HG03103 (cell line): ENCODE data around the gene ATF3.

Source experiments
- ATAC-seq: cut with Tn5 transposase; IDR thresholded peaks from one replicate; pipeline ENCODE4 v1.9.1; 2021; ENCODE audit warnings: low read depth; ENCODE audit not compliant: unreplicated experiment

ATF3 gene

DNA sequence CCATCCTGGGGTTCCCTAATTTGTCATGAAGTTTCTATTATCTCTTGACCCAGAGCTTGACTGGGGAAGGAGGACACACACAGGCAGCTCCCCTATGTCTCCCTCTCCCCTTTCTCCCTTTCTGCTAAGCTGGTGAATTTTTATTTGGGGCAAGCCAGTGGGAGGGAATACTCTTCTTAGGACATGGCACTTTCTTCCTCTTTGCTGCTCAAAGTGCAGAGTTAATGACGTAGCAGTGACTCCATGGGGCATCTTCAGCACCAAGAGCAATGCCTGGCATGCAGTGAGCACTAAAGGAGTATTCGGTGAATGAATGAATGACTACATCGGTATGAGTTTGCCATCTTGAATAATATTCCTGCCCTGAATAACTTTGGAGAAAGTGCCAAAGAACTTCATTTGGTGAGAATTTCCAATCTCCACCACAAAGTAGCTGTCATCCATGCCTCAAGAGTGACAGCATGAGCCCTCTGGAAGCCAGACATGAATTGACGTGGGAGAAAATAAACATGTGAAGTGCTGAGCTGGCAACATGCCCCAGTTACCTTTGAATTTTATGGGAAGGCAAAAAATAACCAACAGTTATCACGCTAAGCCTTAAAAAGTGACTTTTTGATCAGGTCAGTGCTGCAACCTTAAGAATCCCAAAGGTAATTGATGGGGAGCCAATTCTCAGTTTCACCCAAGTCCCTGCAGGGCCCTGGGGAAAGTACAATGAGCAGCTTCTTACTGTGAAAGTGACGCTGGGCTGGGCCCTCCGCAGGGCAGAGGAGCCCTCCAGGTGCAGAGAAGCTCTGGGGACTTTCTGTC is 22.1 kb upstream of the ATF3 start:
- peak; percentile 94 for ATAC-seq

DNA sequence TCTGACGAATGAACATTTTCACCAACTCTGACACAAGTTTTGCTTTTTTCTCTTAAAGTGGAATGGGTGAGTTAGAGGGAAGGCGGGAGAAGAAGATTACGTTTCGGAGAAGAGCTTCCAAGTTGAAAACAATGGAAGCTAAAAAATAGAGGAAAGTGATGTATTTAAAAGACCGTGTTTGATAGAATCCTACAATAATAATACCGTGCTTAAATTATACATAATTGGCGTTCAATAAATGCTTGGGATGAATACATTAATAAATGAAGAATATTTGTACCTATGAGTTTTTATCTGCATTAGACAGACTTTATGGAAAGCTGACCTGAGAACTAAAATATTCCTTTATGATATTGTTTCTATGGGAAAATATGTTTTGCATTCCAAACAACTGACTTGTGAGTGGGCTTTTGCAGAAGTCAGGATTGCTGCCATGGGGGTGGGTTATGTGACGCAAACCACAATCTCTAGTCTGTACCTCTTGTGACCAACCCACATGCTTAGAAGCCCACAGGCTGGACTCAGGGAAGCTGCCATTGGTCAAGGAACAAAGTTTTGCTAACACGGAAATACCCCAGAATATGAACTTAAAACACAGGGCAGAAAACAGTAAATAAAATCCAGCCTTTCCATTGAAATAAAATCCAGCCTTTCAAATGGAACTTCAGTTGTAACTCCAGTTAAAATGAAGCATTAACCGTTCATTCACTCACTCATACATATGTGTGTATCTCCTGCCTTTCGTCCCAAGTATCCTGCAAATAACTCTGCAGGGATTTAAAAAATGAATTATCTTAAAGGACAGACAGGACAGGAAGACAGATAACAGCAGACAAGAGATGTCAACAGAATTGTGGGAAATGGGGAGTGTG is 21.3 kb upstream of the ATF3 start:
- ATAC-seq, result no peak

DNA sequence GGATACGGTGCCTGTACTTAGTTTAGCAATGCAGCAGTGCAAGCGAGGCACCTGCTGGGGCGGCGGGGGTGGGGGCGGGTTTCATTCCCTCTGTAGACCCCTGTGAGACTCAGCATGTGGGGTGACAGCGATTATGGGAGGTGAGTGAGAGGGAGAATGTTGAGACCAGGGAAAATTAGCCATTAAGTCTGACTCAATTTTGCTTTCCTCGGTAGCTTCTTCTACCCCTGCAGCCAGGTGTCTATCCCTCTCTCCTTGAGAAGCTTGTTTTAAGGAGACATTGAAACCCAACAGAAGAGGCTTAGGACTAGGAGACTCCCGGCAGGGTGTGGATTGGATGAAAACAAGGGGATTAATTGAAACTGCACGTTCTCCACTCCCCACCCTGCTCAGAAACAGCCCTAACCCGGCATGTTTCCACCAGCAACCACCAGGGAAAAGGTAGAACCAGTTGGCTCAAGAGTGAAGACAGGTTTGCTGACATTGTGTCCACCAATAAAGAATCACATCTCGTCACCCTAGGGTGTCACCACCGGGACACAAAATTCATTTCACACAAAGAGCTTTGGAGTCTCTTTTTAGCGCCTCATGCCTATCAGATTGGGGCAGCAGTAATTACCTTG is 20.6 kb upstream of the ATF3 start:
- no peak for ATAC-seq

DNA sequence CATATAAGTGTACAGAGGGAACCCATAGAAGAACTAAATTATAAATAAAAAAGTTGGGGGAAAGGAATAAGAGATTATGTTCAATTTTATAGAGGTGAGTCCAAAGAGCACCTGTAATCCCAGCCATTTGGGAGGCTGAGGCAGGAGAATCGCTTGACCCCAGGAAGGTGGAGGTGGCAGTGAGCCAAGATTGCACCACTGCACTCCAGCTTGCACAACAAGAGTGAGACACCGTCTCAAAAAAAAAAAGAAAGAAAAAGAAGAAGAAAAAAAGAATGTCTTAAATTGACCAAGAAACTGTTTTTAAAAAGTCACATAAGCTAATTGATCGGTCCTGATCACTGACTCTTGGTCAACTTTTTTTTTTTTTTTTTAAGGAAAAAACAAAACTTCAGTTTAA is 19.1 kb upstream of the ATF3 start:
- ATAC-seq, result no peak

DNA sequence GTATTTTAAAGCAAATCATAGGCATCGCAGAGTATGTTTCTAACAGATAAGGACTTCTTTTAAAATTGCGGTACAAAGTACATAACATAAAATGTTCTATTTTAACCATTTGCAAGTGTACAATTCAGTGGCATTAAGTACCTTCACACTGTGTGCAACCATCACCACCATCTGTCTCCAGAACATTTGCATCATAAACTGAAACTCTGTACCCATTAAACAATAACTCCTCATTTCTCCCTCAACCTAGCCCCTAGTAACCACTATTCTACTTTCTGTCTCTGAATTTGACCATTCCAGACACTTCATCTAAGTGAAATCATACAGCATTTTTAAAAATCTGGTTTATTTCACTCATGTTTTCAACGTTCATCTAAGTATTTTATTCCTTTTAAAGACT is 16.6 kb upstream of the ATF3 start:
- no peak for ATAC-seq

DNA sequence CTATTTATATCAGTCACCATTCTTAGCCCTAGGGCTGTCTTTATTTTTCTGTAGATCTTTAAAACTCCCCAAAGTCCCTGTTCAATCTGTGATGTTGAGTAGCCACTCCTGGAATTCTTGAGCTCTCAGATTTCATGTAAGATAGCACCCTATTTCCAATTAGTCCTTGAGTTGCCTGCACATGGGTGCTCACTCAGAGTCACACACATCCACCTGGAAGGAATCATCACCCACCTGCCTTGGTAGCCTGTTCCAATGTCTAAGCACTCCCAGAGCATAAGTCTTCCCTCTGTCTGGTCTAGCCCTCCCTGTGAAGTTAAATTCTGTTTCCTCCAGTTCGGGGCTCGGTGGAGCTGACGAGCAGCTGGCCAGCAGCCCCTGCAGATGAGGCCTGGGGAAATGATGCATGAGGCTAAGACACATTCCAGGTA is 14.7 kb upstream of the ATF3 start:
- ATAC-seq, result no peak

DNA sequence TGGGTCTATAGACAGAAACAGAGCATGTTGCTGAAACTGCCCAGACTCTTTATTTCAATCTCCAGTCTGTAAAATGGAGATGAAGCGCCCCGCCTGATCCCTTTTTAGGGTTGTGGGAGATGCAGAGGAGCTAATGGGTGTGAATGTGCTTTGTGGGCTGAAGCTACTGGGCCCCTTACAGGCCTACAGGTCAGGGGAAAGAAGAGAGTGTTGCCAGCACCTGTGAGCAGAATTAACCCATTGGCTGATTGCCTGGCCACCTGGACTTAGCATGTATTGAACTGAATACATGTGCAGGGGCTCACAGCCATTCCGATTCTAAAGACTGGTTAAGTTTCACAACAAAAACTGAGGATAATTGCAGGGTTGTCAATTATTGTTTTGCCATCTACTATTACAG is 13.9 kb upstream of the ATF3 start:
- ATAC-seq, result no peak

DNA sequence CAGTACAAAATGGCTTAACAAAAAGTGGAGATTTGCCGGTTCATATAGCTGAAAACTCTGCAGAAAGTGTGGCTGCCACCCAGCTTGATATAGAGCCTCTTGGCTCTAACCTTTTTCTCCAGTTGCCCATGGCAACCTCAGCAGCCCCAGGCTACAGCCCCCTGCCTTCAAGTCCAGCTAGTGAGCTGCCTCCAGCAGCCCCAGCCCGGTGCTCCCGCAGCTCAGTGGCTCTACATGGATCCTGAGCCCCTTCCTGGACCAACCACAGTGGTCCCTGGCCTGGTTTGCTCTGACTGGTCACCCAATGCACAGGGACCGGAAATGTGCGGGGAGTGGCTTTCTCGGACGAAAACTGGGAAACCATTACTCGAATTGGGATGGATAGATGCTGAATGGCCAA is 13.3 kb upstream of the ATF3 start:
- no peak for ATAC-seq

DNA sequence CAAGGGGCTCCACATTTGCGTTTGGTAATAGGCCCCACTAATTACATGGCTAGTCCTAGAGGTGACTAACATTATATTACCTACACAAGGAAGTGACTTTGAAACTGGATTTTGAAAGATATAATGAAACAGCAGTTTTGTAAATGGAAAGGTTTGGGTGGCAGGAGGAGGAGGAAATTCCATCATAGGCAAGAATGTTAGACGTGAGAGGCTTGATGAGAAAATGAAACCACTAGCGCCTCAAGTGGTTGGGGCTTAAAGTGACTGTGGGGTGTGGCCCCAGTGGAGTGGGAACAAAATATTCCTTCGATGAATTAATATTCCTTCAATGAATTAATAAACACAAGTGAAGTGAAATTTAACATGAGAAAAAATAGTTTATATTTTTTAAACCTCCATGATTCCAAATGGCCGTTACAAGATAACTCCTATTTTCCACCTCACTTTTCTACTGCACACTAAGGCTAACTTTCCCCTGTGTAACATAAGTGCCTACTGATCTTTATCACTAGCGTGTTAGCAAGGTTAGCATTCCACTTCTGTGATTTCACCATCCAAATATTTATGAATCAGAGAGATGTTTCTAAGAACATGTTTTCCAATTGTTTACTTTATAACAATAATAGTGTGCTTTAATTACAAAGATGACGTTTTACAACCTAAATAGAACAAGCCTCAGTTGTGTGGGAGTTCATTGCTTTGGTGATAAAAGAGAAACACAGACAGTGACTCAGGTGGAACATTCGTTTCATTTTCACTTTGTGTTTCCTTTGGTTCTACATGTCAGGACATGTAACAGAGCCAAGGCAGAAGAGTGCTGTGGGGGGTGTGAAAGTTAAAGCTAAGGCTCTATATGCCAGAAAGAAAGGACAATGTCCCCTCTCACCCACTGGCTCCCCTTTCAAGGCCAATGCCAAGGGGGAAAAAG is 12.5 kb upstream of the ATF3 start:
- peak; percentile 95 for ATAC-seq

DNA sequence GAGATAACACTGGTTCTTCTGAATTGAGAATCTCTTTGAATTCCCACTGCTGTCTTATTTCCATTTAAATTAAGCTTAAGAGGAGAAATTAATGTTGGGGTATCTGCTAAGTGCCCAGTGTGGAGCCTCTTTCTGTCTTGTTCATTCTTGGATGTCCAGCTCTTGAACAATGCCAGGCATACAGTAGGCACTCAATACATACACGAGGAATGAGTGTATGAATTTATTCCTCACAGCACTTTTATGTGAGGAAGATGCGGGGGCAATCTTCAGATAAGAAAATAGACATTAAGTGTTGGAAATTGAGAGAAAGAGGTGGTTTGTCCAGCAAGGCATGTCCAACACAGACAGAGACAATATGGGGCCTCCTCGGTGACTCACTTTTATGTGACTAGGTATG is 11.8 kb upstream of the ATF3 start:
- no peak for ATAC-seq

DNA sequence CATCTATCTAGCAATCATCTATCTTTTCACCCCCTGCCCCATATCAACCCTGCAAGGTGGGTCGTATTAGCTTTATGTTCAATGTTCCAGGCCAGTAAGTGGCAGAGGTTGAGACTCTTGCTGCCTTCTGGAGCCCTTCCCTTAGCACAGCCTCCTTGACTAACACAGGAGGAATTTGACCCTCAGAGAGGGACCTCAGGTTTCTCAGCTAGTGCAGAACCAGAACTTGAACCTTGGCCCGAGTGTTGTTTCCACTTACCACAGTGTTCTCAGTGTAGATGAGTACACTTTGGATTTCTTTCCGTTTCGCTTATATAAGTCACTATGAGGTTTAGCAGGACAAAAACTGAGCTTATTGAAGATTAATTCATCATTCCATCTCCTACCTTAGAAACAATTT is 11.1 kb upstream of the ATF3 start:
- ATAC-seq, result no peak

DNA sequence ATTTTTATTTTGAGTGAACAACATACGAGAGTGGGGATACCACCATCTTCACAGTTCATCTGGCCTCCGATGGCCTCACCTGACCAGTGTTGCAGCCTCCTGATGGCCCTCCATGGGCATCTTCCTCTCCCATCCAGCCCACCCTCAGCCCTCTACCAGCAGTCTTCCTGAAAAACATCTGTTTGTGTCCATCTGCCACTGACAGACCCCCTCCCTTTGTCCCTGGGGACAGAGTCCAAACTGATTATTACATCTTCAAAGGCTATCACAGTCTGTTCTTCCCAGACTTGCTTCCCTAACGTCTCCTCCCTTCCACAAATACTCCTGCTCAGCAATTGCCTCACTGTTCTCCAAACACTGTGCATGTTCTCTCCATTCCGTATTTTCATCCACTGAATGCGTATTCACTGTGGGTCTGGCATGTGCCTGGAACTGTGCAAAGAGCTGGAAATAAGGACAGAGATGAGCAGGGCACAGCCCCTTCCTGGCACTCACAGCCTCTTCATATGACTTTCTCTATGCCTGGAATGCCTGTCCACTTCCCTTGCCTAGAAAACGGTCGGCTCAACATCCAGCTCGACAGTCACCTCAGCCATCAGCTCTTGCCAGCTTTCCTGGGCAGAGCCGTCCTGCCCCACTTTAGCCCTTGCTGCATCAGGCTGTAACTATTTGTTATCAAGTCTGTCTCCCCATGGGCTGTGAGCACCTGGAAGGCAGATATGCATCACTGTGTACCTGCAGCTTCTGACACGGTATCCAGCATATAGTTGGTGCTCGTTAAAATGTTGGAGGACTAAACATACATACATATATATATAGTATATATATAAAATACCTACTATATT is 8.3 kb upstream of the ATF3 start:
- ATAC-seq, result no peak

DNA sequence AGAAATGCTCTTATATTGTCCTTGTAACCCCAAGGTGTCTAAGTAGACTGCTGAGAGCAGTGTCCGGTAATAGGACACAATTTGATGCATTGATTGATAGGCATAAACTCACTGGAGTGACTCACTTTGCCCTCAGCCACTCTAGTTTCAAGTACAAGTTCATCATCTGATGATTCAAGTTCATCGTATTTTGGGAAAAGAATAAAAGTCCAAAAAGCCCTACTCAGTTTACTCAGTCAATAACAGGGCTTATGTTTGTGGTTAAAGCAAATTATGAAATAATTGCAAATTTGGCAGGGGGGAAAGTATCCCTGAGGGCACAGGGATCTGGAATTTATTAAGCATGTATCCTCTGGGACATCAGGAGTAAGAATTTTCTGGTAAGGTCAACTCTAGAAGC is 7.6 kb upstream of the ATF3 start:
- no peak for ATAC-seq

DNA sequence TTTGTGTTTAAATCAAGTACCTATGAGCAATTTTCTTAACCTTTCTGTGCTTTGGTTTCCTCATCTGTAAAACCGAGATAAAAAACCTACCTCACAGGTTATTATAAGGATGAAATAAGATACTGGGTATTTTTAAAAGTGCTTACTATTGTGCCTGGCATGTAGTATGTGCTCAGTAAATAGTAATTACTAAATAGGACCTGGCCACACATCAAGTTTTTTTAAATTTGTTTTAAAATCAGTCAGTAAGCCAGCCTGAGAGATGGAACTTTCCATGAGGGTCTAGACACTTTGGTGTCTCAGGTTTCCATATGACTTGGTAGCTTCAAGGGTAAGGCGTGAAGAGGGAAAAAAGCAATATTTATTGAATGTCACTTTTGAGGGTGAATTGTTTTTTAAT is 7.0 kb upstream of the ATF3 start:
- ATAC-seq, result no peak

DNA sequence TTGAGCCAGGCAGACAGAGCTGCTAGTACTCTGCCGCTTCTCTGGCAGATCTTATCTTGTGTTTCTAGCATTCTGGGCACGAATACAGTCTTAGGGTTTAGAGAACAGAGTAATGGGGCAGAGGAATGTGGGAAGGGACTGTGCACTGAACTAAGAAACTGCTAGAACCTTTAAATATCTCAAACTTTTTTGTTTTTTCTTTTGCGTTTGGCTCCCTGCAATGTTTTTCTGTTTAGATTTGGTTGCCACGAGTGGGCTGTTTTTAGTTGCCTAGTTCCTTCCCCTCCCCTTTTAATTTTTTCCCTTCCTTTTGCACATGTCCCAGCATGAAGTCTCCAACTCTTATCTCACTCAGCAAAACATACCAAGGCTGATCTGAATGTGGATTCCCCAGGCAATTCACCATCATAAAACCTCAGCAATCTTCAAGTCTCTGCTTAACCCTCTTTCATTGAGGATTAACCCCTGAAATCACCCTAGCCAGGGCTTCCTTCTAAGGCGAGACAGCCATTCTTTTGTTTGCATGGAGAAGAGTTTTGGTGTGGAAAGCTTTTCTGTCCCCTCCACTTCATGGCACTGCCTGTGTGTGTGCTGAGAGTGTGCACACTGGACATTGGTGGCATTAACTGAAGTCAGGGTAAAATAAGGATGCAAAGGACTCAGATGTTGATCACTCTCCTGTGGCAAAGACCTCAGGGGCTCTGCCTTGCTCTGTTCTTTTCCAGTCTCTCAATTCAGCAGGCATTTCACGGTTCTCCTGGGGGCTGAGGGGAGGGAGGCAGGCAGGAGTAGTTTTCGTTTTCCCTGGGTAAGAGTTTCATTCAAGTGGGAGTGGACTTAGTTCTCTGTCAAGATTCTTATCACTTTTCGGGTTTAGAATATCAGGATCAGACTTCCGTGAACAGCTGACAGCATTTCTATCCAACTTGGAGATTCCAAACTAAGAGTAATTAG is 2.8 kb upstream of the ATF3 start:
- no peak for ATAC-seq

DNA sequence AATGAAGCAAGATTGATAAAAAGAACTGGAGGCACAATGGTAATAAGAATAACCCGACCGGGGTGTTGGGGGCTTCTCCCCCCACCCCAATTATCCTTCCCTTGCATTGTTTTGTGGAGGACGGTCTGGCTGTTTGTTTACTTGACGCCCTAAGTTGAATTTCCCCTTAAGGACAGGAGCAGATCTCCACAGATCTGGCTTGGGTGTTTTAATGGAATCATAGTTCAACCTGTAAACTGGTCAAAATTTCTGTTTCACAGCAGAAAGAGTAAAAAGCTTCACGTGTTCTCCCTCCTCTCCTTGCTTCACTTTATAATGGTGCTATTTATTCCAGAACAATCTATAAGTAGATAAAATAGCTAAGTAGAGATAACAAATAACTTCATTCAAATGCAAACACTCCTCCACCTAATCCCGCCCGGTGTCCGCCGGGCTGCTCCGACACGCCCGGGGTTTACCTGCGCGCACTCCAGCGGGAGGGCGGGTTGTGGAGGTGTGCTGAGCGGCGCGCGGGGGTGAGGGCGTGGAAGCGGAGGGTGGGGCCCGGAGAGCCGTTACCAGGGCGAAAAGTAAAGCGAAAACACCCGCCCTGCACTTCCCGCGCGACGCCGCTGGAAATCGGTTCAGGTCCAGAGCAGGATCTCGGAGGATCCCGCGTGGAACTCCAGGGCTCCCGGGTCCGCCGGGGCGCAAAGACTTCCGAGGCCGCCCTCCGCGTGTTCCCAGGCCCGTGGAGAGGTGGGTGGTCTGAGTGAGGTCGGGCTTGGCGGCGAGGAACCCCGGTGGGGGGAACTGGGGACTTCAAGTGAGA is 2.0 kb upstream of the ATF3 start:
- ATAC-seq, result no peak

DNA sequence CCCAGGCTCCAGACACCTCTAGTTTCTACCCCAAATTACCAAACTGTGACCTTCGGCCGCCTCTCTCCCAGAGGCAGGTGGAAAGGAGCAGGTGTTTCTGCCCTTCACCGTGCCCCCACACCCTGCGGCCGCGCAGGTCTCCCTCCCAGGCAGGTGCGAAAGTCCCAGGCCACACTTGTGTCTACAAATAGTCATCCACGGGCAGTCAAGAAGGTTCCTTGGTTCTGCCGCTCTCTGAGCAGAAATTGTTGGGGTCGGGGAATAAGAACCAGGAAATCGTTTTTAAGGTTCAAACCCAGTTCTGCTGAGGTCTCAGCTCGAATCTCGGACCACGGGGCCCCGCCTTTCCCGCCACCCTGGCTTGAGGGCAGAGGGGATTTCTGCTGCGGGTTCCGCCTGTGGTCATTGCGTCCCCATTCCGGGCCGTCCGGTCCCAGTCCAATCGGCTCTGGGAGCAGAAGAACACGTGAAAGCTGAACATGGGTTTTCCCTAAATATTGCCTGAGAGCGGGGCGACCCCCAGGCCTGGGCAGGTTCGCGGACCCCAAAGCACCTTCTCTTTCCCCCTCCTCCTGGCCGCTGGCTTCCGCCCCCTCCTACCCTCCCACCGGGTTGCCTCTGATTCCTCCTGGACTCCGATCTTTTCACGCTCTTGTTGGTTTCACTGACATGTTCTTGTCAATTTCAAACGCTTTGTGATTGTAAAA is 1.2 kb upstream of the ATF3 start:
- ATAC-seq, result no peak
